Tibial nerve (tissue), 4 donors: ENCODE results near the gene FNDC11. TPM values are rescaled to one million over a fixed set of nuclear protein-coding genes. Genes with fewer than 3 reads are reported as not detected.

ENCODE experiments used
- DNase-seq, 2 donors: peaks; one replicate each; pipeline ENCODE4 v3.0.0-alpha.2; 2019; ENCODE audit warnings: low spot score in 2 of 2
- H3K27ac ChIP-seq, 4 donors: fragments of 200-600 bp; sonication (generic) in 3 of 4; one replicate each; pipeline ENCODE4 v1.5.1; 2017 to 2019; ENCODE audit warnings: mild to moderate bottlenecking in 1 of 4
- H3K27me3 ChIP-seq, 2 donors: fragments of 200-600 bp; sonication (generic) in 1 of 2; one replicate each; pipeline versions ENCODE4 v1.5.1 to v1.6.0; 2017 to 2019
- H3K36me3 ChIP-seq, 3 donors: fragments of 200-600 bp; sonication (generic); one replicate each; pipeline ENCODE4 v1.5.1; 2018 to 2019
- H3K4me1 ChIP-seq, 4 donors: fragments of 200-600 bp; sonication (generic) in 3 of 4; one replicate each; pipeline ENCODE4 v1.5.1; 2017 to 2019
- H3K4me3 ChIP-seq, 4 donors: fragments of 200-600 bp; sonication (generic) in 3 of 4; one replicate each; pipeline ENCODE4 v1.5.1; 2017 to 2019; ENCODE audit warnings: mild to moderate bottlenecking in 1 of 4, moderate library complexity in 1 of 4
- H3K9me3 ChIP-seq, 4 donors: fragments of 200-600 bp; sonication (generic) in 3 of 4; one replicate each; pipeline ENCODE4 v1.5.1; 2017 to 2019
- CTCF ChIP-seq, 5 experiments: fragments of 200-600 bp in 3 of 5; fragments of 450-650 bp in 2 of 5; sonication (generic) in 3 of 5; IDR thresholded peaks; one replicate each; pipeline ENCODE4 v1.5.1; 2016 to 2019; ENCODE audit warnings: antibody characterized with exemption in 5 of 5, mild to moderate bottlenecking in 3 of 5, moderate library complexity in 2 of 5
- EP300 ChIP-seq, 2 donors: sonication (generic); formaldehyde crosslinking; IDR thresholded peaks; one replicate each; pipeline ENCODE4 v1.6.1; 2017; ENCODE audit warnings: antibody characterized with exemption in 2 of 2, mild to moderate bottlenecking in 1 of 2
- POLR2A ChIP-seq, 2 donors: fragments of 450-650 bp; IDR thresholded peaks; one replicate each; pipeline ENCODE4 v1.6.1; 2017; ENCODE audit warnings: antibody characterized with exemption in 2 of 2, mild to moderate bottlenecking in 2 of 2, moderate library complexity in 2 of 2
- WGBS, 2 donors: methylation state at CpG; one replicate each; pipeline ENCODE4 v1.1.5; 2018; 5-methylcytosine and 5-hydroxymethylcytosine counted together
- total RNA-seq, 4 donors: library from RNA; depleted of rRNA; stranded (reverse); fragments of >200 nt; gene quantifications; one replicate each; pipeline ENCODE4 v1.1.0, GENCODE V29; 2016

FNDC11 gene
- total RNA-seq, 4 donors from 2014 or later = 0.21 to 1.4 (median 0.30) TPM; not detected in 1

DNA sequence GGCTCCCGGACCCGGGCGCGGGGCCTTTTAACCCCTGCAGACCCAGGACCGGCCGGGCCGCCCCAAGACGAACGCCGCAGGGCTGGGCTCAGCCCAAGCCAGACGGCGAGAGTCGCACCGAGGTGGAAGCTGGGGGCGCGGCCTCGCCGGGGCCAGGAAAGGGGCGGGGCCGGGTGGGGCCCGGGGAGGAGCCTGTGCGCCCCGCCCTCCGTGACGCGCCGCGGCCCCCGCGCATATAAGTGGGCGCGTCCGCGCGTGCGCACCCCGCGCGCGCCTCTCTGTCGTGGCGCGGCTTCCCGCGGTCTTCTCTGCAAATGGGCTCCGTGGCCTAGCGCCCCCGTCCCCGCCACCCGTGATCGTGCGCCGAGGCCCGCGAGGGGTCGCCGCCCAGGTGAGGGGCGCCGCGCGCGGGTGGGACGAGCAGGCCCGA, 33.4 kb upstream of the FNDC11 start, which contains the start of gene PPDPF:
Gene PPDPF, plus strand, starts transcription at position 262 of the 430 bp plus-strand sequence. CDS start 544 bp downstream, outside the sequence.
- Histone ChIP-seq H3K4me1 (peaks cover 0 to 43% (median 16%) of the 10 kb centered on the region in 4 donors), H3K27me3 (peaks cover 0 to 4% of the 10 kb centered on the region in 2 donors), H3K9me3 (peaks cover 0 to 10% (median 0%) of the 10 kb centered on the region in 4 donors), H3K4me3 (peak within 1 kb of the TSS; percentile 69 to 99 (median 85)), H3K27ac (peak within 1 kb of the TSS; percentile 93 to 100 (median 95)), H3K36me3 (peaks cover 0 to 31% (median 0%) of the 10 kb centered on the region in 3 donors)
- WGBS, 2 donors = 0 to 2% methylated on average over 4 to 13 of the region's 64 CpGs
- TF ChIP-seq CTCF (IDR thresholded peaks at IDR 0.05) (peak in 1 of 5 experiments; percentile 21), POLR2A (IDR thresholded peaks at IDR 0.05) (peak; percentile 92 to 97), EP300 (IDR thresholded peaks at IDR 0.05) (peak in 1 of 2 donors; percentile 97)
- peak; percentile 70 for DNase-seq

GRCh38 chr20:63520934-63521601, 32.9 kb upstream of the FNDC11 start:
- no peak for TF ChIP-seq POLR2A (IDR thresholded peaks at IDR 0.05)
- TF ChIP-seq CTCF (IDR thresholded peaks at IDR 0.05) = peak in 2 of 5 experiments; percentile 11 to 16
- peak; percentile 75 to 76 for TF ChIP-seq EP300 (IDR thresholded peaks at IDR 0.05)
- Histone ChIP-seq H3K4me1 (peaks cover 0 to 43% (median 16%) of the 10 kb centered on the region in 4 donors), H3K27me3 (peaks cover 0 to 4% of the 10 kb centered on the region in 2 donors), H3K9me3 (peaks cover 0 to 10% (median 0%) of the 10 kb centered on the region in 4 donors), H3K4me3 (peak overlapping the region; percentile 69 to 99 (median 85)), H3K27ac (peak overlapping the region; percentile 93 to 100 (median 95)), H3K36me3 (peaks cover 0 to 31% (median 0%) of the 10 kb centered on the region in 3 donors)
- DNase-seq = peak; percentile 51 to 67
- WGBS, 2 donors = 0 to 1% methylated on average over 3 to 31 of the region's 68 CpGs

- Histone ChIP-seq H3K4me1 (peaks cover 0 to 43% (median 16%) of the 10 kb centered on the region in 4 donors), H3K27ac (peak overlapping the region; percentile 93 to 100 (median 95)), H3K4me3 (peak overlapping the region; percentile 69 to 99 (median 85)), H3K36me3 (peaks cover 0 to 31% (median 0%) of the 10 kb centered on the region in 3 donors), H3K9me3 (peaks cover 0 to 10% (median 0%) of the 10 kb centered on the region in 4 donors), H3K27me3 (peaks cover 0 to 4% of the 10 kb centered on the region in 2 donors)
- TF ChIP-seq EP300 (IDR thresholded peaks at IDR 0.05) = no peak
- TF ChIP-seq POLR2A (IDR thresholded peaks at IDR 0.05) = no peak
- no peak for TF ChIP-seq CTCF (IDR thresholded peaks at IDR 0.05)
- DNase-seq = no peak
- WGBS, 2 donors = 15 to 23% methylated on average over 20 to 23 of the region's 23 CpGs
These were observed 32.4 kb upstream of the FNDC11 start for GRCh38 chr20:63521602-63522001.

- H3K27ac ChIP-seq = peak overlapping the region; percentile 93 to 100 (median 95)
- WGBS, 2 donors = 60 to 61% methylated on average over 8 to 13 of the region's 13 CpGs
- no peak for DNase-seq
These were observed 31.7 kb upstream of the FNDC11 start for GRCh38 chr20:63522091-63522868.

More at GRCh38 chr20:63522091-63522868, 31.7 kb upstream of the FNDC11 start:
- H3K4me3 ChIP-seq = peak overlapping the region in 3 of 4 donors; percentile 72 to 99 (median 98)
- TF ChIP-seq CTCF (IDR thresholded peaks at IDR 0.05) = no peak
- TF ChIP-seq EP300 (IDR thresholded peaks at IDR 0.05) = no peak
- TF ChIP-seq POLR2A (IDR thresholded peaks at IDR 0.05) = no peak
- H3K9me3 ChIP-seq = peaks cover 0 to 10% (median 0%) of the 10 kb centered on the region in 4 donors
- peaks cover 0 to 43% (median 16%) of the 10 kb centered on the region in 4 donors for H3K4me1 ChIP-seq
- H3K27me3 ChIP-seq = peaks cover 0 to 4% of the 10 kb centered on the region in 2 donors
- H3K36me3 ChIP-seq = peaks cover 0 to 31% (median 0%) of the 10 kb centered on the region in 3 donors
